GM23248 (cell line): Measurements from ENCODE around the gene SSU72. TPM values are rescaled to one million over a fixed set of nuclear protein-coding genes. Genes with fewer than 3 reads are reported as not detected.

ENCODE experiments used
- DNase-seq: peaks from one replicate; pipeline ENCODE4 v3.0.0-alpha.2; 2015
- H2AFZ ChIP-seq: fragments of 200-600 bp; sonication (generic); 2 replicates; pipeline ENCODE4 v1.6.1; 2016; ENCODE audit warnings: antibody characterized with exemption
- H3F3A ChIP-seq: fragments of 200-600 bp; sonication (generic); 2 replicates; pipeline ENCODE4 v1.6.1; 2016; ENCODE audit warnings: mild to moderate bottlenecking, antibody characterized with exemption, mixed run types; ENCODE audit not compliant: insufficient read depth
- H3K27ac ChIP-seq: fragments of 200-600 bp; sonication (generic); 2 replicates; pipeline ENCODE4 v1.5.1; 2016; ENCODE audit warnings: mild to moderate bottlenecking
- H3K27me3 ChIP-seq: fragments of 200-600 bp; sonication (generic); replicated peaks from 2 replicates; pipeline ENCODE4 v1.6.1; 2016; ENCODE audit warnings: mild to moderate bottlenecking; ENCODE audit not compliant: insufficient read depth
- H3K36me3 ChIP-seq: fragments of 200-600 bp; sonication (generic); 2 replicates; pipeline ENCODE4 v1.6.1; 2016; ENCODE audit warnings: low read depth, mild to moderate bottlenecking
- H3K4me1 ChIP-seq: fragments of 200-600 bp; sonication (generic); 2 replicates; pipeline ENCODE4 v1.6.1; 2016; ENCODE audit warnings: mild to moderate bottlenecking; ENCODE audit not compliant: insufficient read depth
- H3K4me2 ChIP-seq: fragments of 200-600 bp; sonication (generic); one replicate; pipeline ENCODE4 v1.6.1; 2016; ENCODE audit warnings: mild to moderate bottlenecking; ENCODE audit not compliant: unreplicated experiment
- H3K4me3 ChIP-seq: fragments of 200-600 bp; sonication (generic); 2 replicates; pipeline ENCODE4 v1.5.1; 2016; ENCODE audit warnings: mild to moderate bottlenecking
- H3K79me2 ChIP-seq: fragments of 200-600 bp; sonication (generic); 2 replicates; pipeline ENCODE4 v1.6.1; 2016; ENCODE audit warnings: mild to moderate bottlenecking; ENCODE audit not compliant: insufficient read depth
- H3K9ac ChIP-seq: fragments of 200-600 bp; sonication (generic); 2 replicates; pipeline ENCODE4 v1.6.1; 2016; ENCODE audit warnings: mild to moderate bottlenecking
- H3K9me2 ChIP-seq: fragments of 200-600 bp; sonication (generic); 2 replicates; pipeline ENCODE4 v1.6.1; 2016; ENCODE audit warnings: mixed run types, mild to moderate bottlenecking, moderate library complexity; ENCODE audit not compliant: insufficient read depth
- H3K9me3 ChIP-seq: fragments of 200-600 bp; sonication (generic); one replicate; pipeline ENCODE4 v1.6.1; 2017; ENCODE audit warnings: low read depth
- H4K20me1 ChIP-seq: fragments of 200-600 bp; sonication (generic); 2 replicates; pipeline ENCODE4 v1.6.0; 2016; ENCODE audit not compliant: insufficient read depth
- EZH2 ChIP-seq: fragments of 200-600 bp; sonication (generic); IDR thresholded peaks from 2 replicates; pipeline ENCODE4 v1.6.1; 2018; ENCODE audit warnings: antibody characterized with exemption, mild to moderate bottlenecking; ENCODE audit not compliant: insufficient read depth, poor library complexity, severe bottlenecking
- EZH2phosphoT487 ChIP-seq: fragments of 200-600 bp; sonication (generic); IDR thresholded peaks from 2 replicates; pipeline ENCODE4 v1.6.1; 2018; ENCODE audit warnings: antibody characterized with exemption, moderate library complexity, mild to moderate bottlenecking, low read depth; ENCODE audit not compliant: insufficient read depth
- WGBS, 2 experiments: methylation state at CpG; one replicate each; pipeline ENCODE4 v1.1.6; 2015 to 2017; ENCODE audit warnings: low lambda C conversion rate in 2 of 2, low coverage in 1 of 2; ENCODE audit errors: missing lambda C conversion rate in 2 of 2; 5-methylcytosine and 5-hydroxymethylcytosine counted together
- in situ Hi-C: fragments of 300-500 bp; cut with MboI; formaldehyde crosslinking; loops from 2 replicates; pipeline ENCODE4 v1.15.0; 2020
- polyA plus RNA-seq: library from polyadenylated mRNA; unstranded; fragments of >200 nt; fragmentation: Nextera tagmentation; extraction: Ambion mirVana; gene quantifications from 2 replicates; pipeline ENCODE4 v1.2.1, GENCODE V29; 2016
- total RNA-seq: library from RNA; depleted of rRNA; stranded (reverse); fragments of >200 nt; shearing (Covaris generic); gene quantifications from 2 replicates; pipeline ENCODE4 v1.2.3, GENCODE V29; 2014

Gene SSU72
- total and polyA plus RNA-seq, 2 experiments from 2014 or later, result 69.2 to 204 TPM

DNA sequence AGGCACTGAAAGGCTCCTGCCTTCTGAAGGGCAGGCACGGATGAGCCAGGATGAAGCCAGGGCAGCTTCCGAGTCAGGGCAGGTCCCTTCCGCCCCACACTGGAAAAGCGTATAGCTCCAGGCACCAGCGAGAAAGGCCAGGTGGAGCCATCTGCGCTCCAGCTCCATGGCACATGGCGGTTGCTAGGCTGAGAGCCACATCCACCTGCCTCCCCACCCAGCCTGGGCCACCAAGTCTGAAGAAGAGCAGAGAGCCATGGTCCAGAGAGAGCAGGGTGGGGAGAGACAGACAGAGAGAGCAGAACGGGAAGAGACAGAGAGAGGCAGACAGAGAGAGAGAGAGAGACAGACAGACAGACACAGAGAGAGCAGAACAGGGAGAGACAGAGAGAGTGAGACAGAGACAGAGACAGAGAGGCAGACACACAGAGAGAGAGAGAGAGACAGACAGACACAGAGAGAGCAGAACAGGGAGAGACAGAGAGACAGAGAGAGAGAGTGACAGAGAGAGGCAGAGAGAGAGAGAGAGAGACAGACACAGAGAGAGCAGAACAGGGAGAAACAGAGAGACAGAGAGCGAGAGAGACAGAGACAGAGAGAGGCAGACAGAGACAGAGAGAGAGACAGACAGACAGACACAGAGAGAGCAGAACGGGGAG is 20.1 kb upstream of the SSU72 start:
- Histone ChIP-seq H3K9me3 (no peaks in the 10 kb centered on the region), H3K36me3 (no peaks in the 10 kb centered on the region), H3F3A (no peaks in the 10 kb centered on the region), H2AFZ (no peak overlapping the region), H3K27me3 (peaks cover 12% of the 10 kb centered on the region; the same call in 1 of the 2 replicates), H3K27ac (no peak overlapping the region), H3K79me2 (no peaks in the 10 kb centered on the region), H4K20me1 (no peaks in the 10 kb centered on the region), H3K4me3 (no peak overlapping the region), H3K9ac (no peak overlapping the region), H3K9me2 (no peaks in the 10 kb centered on the region), H3K4me2 (no peak overlapping the region), H3K4me1 (no peaks in the 10 kb centered on the region)
- WGBS, 2 experiments, result 61 to 67% methylated on average over 8 to 10 of the region's 10 CpGs
- in situ Hi-C loops, result no loop called here
- DNase-seq, result no peak
- TF ChIP-seq EZH2, result no peak
- no peak for TF ChIP-seq EZH2phosphoT487

DNA sequence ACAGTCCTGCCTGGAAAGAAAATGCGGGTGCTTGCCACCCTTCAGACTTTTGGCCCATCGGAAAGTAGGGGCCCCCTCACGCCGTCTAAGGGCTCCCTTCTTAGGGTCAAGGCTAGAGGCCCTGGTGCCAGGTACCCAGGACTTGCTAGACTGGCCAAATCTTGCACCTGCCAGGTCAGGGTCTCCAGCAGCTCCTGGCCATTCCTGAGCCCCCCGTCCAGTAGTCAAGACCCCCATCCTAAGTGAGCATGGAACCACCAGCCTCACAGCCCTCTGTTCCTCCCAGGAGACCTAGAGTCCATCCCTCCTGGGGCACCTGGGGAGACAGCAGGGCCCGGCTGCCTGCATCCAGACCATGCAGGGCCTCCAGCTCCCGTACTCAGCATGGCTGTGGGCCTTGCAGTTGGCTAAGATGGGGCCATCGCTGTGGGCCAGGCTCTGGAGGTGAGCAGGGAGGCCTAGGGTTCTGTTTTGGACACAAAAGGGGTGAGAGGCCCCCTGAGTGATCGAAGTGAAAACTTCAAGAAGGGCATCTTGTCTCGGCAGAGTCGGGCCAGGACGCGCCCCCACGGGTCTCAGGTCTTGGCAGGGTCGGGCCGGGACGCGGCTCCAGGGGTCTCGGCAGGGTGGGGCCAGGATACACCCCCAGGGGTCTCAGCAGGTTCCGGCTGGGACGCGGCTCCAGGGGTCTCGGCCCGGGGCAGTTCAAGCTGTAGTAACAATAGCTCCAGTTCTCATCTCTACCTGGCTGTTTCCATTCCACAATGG is 19.4 kb upstream of the SSU72 start:
- H3K4me2 ChIP-seq, result no peak overlapping the region
- H3K36me3 ChIP-seq, result no peaks in the 10 kb centered on the region
- no peak for DNase-seq
- no peak for TF ChIP-seq EZH2
- TF ChIP-seq EZH2phosphoT487, result no peak
- no peaks in the 10 kb centered on the region for H3K79me2 ChIP-seq
- no peaks in the 10 kb centered on the region for H3K4me1 ChIP-seq
- in situ Hi-C loops, result no loop called here
- H3K27me3 ChIP-seq, result peaks cover 12% of the 10 kb centered on the region; the same call in 1 of the 2 replicates
- no peaks in the 10 kb centered on the region for H4K20me1 ChIP-seq
- H3K9ac ChIP-seq, result no peak overlapping the region
- no peaks in the 10 kb centered on the region for H3K9me3 ChIP-seq
- H3K9me2 ChIP-seq, result no peaks in the 10 kb centered on the region
- H3K27ac ChIP-seq, result no peak overlapping the region
- 83 to 88% methylated on average over 23 to 24 of the region's 24 CpGs for WGBS, 2 experiments
- no peak overlapping the region for H2AFZ ChIP-seq
- no peak overlapping the region for H3K4me3 ChIP-seq
- no peaks in the 10 kb centered on the region for H3F3A ChIP-seq

DNA sequence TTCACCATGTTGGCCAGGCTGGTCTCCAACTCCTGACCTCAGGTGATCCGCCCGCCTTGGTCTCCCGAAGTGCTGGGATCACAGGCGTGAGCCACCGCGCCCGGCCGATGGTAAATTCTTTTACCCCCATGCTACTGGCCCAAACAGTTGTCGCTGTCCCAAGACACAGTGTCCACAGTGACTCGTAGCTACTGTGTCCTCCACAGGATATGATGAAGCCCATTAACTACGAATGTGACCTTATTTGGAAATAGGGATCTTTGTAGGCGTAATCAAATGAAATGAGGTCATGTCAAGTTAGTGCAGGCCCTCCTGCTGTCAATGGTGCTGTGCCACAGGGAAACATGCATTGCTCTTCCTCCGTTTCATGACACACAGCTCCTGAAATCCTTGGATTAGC is 16.8 kb upstream of the SSU72 start:
- H2AFZ ChIP-seq, result no peak overlapping the region
- in situ Hi-C loops, result no loop called here

DNA sequence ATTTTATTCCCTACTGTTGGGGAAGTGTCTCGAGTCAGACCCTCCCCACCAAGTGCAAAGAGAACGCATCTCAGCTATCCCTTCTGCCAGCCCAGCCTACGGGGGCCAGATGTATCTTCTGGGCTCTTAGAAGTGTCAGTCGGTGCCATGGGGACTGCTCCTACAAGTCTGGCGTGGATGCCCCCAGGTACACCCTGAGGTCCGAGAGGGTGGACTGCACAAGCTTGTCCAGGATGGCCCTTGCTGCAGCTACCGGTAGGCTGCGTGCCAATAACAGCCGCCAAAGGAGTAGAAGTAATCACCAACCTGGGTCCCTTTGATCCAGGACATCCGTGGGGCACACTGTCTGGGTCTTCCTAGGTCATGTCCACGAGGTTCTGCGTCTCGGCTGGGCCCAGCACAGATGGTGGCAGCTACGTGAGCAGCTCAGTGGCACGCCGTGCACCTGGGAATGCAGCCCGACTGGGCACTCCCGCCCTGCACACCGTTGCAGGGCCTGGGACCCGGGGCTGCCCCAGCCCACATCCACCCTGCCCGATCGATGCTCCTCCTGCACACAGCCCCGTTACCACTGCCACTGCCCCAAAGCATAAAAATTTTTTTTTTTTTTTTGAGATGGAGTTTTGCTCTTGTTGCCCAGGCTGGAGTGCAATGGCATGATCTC is 8.8 kb upstream of the SSU72 start:
- Histone ChIP-seq H3K9me3 (no peaks in the 10 kb centered on the region), H2AFZ (no peak overlapping the region), H3K9ac (no peak overlapping the region), H3K36me3 (no peaks in the 10 kb centered on the region), H3K27ac (no peak overlapping the region), H3K9me2 (no peaks in the 10 kb centered on the region), H3F3A (no peaks in the 10 kb centered on the region), H3K79me2 (no peaks in the 10 kb centered on the region), H3K4me3 (no peak overlapping the region), H4K20me1 (no peaks in the 10 kb centered on the region), H3K27me3 (peaks cover 23% of the 10 kb centered on the region), H3K4me1 (no peaks in the 10 kb centered on the region), H3K4me2 (no peak overlapping the region)
- in situ Hi-C loops, result no loop called here
- DNase-seq, result no peak
- TF ChIP-seq EZH2 (no peak), EZH2phosphoT487 (no peak)
- 70 to 71% methylated on average over 21 to 23 of the region's 23 CpGs for WGBS, 2 experiments

More for the DNA sequence above, 16.8 kb upstream of the SSU72 start:
- Histone ChIP-seq H3K9me3 (no peaks in the 10 kb centered on the region), H3K36me3 (no peaks in the 10 kb centered on the region), H3K9me2 (no peaks in the 10 kb centered on the region), H3K27ac (no peak overlapping the region), H3K79me2 (no peaks in the 10 kb centered on the region), H3K4me1 (no peaks in the 10 kb centered on the region), H3K9ac (no peak overlapping the region), H3K4me2 (no peak overlapping the region), H4K20me1 (no peaks in the 10 kb centered on the region), H3K27me3 (peaks cover 9% of the 10 kb centered on the region; the same call in 1 of the 2 replicates), H3F3A (no peaks in the 10 kb centered on the region), H3K4me3 (no peak overlapping the region)
- peak; percentile 45 for DNase-seq
- 88 to 89% methylated on average over 13 of the region's 13 CpGs for WGBS, 2 experiments
- TF ChIP-seq EZH2phosphoT487 (no peak), EZH2 (no peak)
